Measurements from ENCODE around the gene TNFAIP8L2. TPM values are rescaled to one million over a fixed set of nuclear protein-coding genes. Genes with fewer than 3 reads are reported as not detected.
A peak's percentile ranks its signal among the peaks of the same experiment; 100 is the strongest.

Gene TNFAIP8L2
- total RNA-seq, 6 experiments from 2014 or later = not detected

DNA sequence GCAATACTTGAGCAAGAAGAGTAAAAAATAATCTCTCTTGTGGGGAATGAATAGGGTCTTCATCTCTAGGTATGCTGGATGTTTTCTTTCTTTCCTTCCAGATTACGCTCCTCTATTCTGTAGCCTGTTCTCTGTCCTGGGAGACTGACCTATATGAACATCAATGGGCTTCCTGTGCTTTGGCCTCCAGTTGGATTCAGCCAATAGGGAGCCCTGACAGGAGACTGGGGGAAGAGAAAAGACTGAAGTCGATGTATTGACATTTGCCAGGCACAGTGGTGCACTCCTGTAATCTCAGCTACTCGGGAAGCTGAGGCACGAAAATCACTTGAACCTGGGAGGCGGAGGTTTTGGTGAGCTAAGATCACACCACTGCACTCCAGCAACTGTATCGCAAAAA, 27.6 kb upstream of the TNFAIP8L2 start:
- Mint-ChIP-seq H3K27me3 (ENCODE audit: insufficient read depth) (peaks cover 2% of the 10 kb centered on the region; the same call in 1 of the 2 replicates), H3K9me3 (no peaks in the 10 kb centered on the region), H3K36me3 (ENCODE audit: low read depth) (no peaks in the 10 kb centered on the region)

DNA sequence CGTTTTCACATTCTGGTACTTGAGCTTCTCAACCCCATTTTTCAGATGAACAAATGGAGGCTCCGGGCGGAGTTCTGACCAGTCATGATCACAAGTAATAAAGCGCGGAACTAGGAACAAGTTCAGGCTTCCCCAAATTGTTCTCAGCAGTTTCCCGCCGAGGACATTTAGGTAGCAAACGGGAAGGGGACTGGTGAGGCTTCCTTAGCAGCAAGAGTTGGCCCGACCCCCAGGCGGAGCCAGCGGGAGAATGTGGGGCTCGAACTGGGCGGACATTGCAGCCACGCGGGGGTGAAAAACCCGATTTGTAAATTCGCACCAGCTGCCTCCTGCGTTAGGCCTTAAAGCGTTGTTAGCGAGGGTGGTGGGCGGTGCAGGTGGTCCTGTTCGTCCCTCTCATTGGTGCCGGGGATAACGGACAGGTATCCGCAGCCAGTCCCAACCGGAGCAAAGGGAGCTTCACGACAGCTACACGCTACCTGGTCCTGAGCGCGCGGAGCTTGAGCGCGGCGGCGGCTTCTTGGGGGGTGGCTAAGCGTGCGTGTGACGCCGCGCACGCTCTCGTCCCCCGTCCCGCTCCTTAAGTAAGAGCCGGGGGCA, 25.4 kb upstream of the TNFAIP8L2 start:
- TF ChIP-seq, protein P1, sequence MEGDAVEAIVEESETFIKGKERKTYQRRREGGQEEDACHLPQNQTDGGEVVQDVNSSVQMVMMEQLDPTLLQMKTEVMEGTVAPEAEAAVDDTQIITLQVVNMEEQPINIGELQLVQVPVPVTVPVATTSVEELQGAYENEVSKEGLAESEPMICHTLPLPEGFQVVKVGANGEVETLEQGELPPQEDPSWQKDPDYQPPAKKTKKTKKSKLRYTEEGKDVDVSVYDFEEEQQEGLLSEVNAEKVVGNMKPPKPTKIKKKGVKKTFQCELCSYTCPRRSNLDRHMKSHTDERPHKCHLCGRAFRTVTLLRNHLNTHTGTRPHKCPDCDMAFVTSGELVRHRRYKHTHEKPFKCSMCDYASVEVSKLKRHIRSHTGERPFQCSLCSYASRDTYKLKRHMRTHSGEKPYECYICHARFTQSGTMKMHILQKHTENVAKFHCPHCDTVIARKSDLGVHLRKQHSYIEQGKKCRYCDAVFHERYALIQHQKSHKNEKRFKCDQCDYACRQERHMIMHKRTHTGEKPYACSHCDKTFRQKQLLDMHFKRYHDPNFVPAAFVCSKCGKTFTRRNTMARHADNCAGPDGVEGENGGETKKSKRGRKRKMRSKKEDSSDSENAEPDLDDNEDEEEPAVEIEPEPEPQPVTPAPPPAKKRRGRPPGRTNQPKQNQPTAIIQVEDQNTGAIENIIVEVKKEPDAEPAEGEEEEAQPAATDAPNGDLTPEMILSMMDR (IDR thresholded peaks at IDR 0.05) = no peak
- H3K36me3 Mint-ChIP-seq (ENCODE audit: low read depth) = no peaks in the 10 kb centered on the region
- H3K4me1 Mint-ChIP-seq (ENCODE audit: low read depth) = peaks cover 14% of the 10 kb centered on the region
- H3K27ac Mint-ChIP-seq = peak overlapping the region; percentile 54; the same call in 1 of the 2 replicates
- H3K9me3 Mint-ChIP-seq = no peaks in the 10 kb centered on the region
- peak overlapping the region; percentile 82 for H3K4me3 Mint-ChIP-seq
- peaks cover 4% of the 10 kb centered on the region; the same call in 1 of the 2 replicates for H3K27me3 Mint-ChIP-seq (ENCODE audit: insufficient read depth)
- DNase-seq = peak; percentile 56

More for the DNA sequence above, 27.6 kb upstream of the TNFAIP8L2 start:
- H3K27ac Mint-ChIP-seq = no peak overlapping the region
- no peak overlapping the region for H3K4me3 Mint-ChIP-seq
- DNase-seq = no peak
- TF ChIP-seq, protein P1 (IDR thresholded peaks at IDR 0.05) = no peak
- H3K4me1 Mint-ChIP-seq (ENCODE audit: low read depth) = peaks cover 14% of the 10 kb centered on the region

DNA sequence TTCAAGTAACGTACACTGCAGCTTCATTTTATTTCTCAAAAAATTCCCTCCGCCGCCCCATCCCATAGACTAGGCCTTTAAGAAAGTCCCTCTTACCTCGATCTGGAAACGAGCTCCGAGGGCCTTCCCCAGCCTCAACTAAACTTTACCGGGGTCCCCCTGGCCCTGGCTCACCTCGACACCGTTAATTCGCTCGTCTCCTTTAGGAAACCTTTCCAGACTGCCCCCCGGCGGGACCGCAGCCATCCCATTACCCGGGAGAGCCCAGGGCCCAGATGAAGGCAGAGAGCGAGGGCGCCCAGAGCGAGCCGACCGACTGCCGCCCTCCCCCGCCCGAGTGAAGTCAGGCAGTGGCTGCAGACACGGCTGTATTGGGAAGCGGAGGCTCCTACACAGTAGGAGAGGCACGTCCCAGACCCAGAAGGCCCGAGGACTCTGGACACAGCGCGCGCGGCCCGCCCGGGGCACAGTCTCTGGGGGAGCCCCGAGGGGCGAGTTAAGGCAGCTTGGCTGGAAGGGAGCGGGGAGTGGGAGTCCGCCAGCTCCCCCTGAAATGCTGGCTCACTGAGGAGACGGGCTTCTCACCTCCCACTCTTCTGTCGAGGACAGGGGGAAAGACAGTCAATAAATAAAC, 24.6 kb upstream of the TNFAIP8L2 start:
- Mint-ChIP-seq H3K36me3 (ENCODE audit: low read depth) (no peaks in the 10 kb centered on the region), H3K27me3 (ENCODE audit: insufficient read depth) (peaks cover 4% of the 10 kb centered on the region; the same call in 1 of the 2 replicates), H3K4me3 (peak overlapping the region; percentile 82), H3K27ac (peak overlapping the region; percentile 54; the same call in 1 of the 2 replicates), H3K4me1 (ENCODE audit: low read depth) (peaks cover 14% of the 10 kb centered on the region), H3K9me3 (no peaks in the 10 kb centered on the region)
- TF ChIP-seq, protein P1 (IDR thresholded peaks at IDR 0.05) = no peak
- DNase-seq = no peak

DNA sequence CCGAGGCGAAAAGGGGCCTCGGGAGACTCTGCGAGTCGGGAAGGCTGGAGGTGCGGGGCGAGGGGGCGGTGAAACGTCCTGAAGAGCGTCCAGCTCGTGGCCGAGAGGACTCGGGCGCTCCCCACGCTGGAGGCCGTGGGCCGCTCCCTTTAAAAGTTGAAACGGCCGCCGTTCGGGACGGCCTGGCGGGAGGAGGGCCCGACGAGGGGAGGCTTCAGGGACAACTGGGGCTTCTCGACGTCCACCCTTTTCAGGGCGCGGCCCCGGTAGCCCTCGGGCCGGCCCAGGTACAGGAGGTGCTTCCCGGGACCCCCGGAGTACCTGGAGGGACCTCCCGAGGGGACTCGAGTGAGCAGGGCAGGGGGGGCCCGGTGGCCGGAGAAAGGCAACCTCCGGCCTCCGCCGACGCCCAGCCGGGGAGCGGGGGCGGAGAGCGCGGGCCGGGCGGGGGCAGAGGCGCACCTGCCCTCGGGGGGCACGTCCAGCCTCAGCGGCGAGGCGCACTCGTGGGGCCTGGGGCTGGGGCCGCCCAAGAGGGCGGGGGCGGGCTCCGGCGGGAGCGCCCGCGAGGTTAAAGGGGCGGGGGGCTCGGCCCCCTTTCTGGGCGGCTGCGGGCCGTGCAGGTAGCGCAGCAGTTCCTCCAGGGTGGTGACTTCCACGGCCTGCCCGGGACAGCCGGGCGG, 24.0 kb upstream of the TNFAIP8L2 start:
- Mint-ChIP-seq H3K36me3 (ENCODE audit: low read depth) (no peaks in the 10 kb centered on the region), H3K27ac (no peak overlapping the region), H3K27me3 (ENCODE audit: insufficient read depth) (peaks cover 4% of the 10 kb centered on the region; the same call in 1 of the 2 replicates), H3K9me3 (no peaks in the 10 kb centered on the region), H3K4me3 (no peak overlapping the region), H3K4me1 (ENCODE audit: low read depth) (peaks cover 14% of the 10 kb centered on the region)
- TF ChIP-seq, protein P1 (IDR thresholded peaks at IDR 0.05) = no peak
- DNase-seq = no peak

DNA sequence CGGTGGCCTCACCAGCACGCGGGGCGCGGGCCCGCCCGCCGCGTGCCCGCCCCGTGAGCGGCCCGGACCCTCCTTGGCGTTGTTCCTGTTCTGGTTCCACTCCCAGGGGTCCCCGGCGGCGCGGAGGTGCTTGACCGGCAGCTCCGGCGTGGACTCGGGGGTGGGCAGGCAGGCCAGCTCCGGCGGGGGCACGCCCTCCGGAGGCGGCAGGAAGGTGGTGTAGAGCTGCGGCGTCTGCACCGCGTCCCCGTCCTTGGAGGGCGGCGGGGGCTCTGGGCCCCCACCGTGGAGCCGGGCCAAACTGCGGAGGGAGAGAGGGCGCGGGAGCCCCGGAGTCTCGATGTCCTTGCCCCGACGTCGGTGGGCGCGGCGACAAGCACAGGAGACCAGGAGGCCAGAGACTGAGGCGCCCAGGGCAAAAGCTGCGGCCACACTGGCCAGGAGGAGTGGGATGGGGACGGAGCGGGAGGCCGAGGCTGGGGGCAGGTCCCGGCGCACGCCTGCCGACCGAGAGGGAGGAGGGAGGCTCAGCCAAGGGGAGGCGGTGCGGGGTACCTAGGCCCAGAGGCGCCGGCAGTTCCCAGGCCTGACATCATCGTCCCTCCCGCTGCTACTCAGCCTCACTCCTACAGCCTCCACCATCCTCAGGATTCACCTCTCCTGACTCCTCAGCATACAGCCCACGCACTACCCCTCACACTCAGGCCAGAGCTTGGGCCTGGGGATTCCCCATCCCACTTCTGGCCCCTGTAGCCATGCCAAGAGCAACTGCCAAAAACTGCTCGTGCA, 23.2 kb upstream of the TNFAIP8L2 start:
- TF ChIP-seq, protein P1 (IDR thresholded peaks at IDR 0.05) = no peak
- Mint-ChIP-seq H3K4me3 (no peak overlapping the region), H3K36me3 (ENCODE audit: low read depth) (no peaks in the 10 kb centered on the region), H3K27ac (no peak overlapping the region), H3K27me3 (ENCODE audit: insufficient read depth) (peaks cover 4% of the 10 kb centered on the region; the same call in 1 of the 2 replicates), H3K4me1 (ENCODE audit: low read depth) (peaks cover 14% of the 10 kb centered on the region), H3K9me3 (no peaks in the 10 kb centered on the region)
- DNase-seq = no peak
